ENCODE measurements around the gene ALAS2.
"Not testable (repeated sequence)": the region's sequence is repeated elsewhere in the genome, so short reads cannot be mapped to it uniquely, and the experiment has no call there.

ALAS2 gene

GRCh38 chrX:55006827-55007621, 23.8 kb downstream of the ALAS2 start:
- Histone ChIP-seq H3K4me3 (no peak overlapping the region), H3K27ac (peak overlapping the region in 18 of 21 experiments; percentile 23 to 67 (median 45))

DNA sequence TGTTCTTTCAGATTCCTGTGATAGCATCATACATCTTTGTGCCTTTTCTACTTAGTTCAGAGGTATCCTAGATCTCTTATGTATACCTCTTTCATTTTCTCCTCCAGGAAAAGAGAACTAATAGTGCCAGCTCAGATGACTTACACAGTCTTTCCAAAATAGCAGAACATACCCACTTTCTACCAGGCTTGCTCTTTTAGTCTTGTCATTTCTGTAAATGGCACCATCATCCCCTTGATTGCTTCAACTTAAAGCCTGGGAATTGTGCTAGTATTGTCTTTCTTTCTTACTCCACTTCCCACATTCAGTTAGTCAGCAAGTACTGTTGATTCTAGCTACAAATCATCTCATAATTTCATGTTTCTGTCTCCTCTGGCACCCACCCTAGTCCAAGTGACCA, 25.5 kb downstream of the ALAS2 start:
- Histone ChIP-seq H3K27ac (no peak overlapping the region), H3K4me3 (no peak overlapping the region)

DNA sequence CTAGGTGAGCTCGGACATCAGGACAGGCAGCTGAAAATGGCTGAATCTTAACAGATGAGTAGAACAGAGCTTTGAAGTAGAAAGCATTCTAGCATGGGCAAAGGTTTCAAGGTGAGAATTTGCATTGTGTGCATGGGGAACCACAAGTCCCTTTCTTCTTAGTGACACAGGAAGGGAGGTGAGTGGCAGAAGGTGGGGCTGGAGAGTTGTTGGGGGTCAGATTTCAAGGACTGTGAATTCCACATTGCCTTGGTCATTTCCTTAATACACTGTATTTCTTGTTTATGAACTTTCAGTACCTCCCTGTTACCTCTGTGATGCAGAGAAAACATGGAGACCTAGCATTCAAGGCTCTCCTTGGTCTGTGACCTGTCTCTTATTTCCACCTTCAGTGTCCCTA, 26.5 kb downstream of the ALAS2 start:
- H3K4me3 ChIP-seq, result no peak overlapping the region
- H3K27ac ChIP-seq, result no peak overlapping the region

DNA sequence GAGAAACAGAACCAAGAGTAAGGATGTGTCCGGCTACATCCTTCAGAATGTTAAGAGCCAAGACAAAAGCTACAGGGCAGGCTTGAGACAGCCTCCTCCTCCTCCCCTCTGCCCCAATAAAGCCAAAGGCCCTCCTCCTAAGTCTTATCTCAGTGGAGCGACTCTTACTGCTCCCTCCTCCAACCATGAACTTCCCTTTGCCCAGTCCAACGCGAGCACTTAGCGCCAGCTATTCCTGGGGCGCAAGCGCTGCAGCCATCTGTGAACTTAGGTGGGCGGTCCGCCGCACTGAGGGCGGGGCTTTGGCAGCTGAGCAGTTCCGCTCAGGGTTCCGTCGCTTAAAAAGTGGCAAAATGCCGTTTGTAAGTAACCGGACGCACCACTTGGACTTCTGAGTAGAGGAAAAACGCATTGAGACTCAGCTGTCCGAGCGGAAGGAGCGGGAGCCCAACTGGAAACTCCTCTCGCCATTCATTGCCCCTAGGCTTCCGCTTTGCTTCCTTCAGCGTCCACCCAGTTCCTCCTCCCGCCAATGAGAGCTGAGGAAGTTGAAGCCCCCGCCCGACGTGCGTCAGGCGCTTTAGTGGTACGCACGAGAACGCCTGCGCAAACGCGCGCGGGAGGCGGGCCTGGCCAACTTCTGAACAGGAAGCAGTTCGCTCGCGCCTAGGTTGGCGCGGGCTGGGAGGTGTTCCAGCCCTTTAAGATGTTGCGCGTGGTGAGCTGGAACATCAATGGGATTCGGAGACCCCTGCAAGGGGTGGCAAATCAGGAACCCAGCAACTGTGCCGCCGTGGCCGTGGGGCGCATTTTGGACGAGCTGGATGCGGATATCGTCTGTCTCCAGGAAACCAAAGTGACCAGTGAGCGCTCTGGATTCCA, 30.8 kb downstream of the ALAS2 start, which contains the start of gene APEX2:
APEX2 (plus strand) TSS at position 647 of the 882 bp plus-strand sequence; CDS start at position 707, 60 bp downstream.
- H3K4me3 ChIP-seq, result peak within 1 kb of the TSS; percentile 49 to 60 (median 55)

DNA sequence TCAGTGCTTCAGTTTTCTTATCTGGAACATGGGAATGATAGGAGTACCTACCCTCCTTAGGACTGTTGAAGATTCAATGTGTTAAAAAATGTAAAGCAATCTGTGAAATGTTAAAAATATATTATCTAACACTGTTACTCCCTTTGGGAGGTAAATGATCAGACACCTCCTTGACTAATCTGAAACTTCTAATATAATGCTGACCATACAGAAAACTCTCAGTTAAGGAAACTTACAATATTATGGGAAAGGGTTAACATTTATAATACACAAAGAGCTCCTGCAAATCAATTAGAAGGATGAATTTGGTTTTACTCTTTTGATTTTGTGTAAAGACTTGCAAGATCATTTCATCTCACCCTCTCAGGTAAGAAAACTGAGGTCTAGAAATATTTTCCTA, 35.2 kb downstream of the ALAS2 start:
- no peak overlapping the region for H3K4me3 ChIP-seq
- no peak overlapping the region for H3K27ac ChIP-seq

More for the DNA sequence above, 30.8 kb downstream of the ALAS2 start, which contains the start of gene APEX2:
- peak within 1 kb of the TSS in 20 of 21 experiments; percentile 71 to 94 (median 88) for H3K27ac ChIP-seq

- H3K4me3 ChIP-seq, result no peak overlapping the region
- H3K27ac ChIP-seq, result no peak overlapping the region
Observed at GRCh38 chrX:54994668-54995351, 36.0 kb downstream of the ALAS2 start.

- no peak within 1 kb of the TSS for H3K4me3 ChIP-seq
- no peak within 1 kb of the TSS for H3K27ac ChIP-seq
Observed at GRCh38 chrX:54994099-54994498, 36.7 kb downstream of the ALAS2 start, which contains the start of gene PFKFB1. TSS of gene PFKFB1 (minus strand) at chrX:54994188. CDS start at chrX:54994007, 181 bp downstream.

- H3K4me3 ChIP-seq, result no peak overlapping the region
- no peak overlapping the region for H3K27ac ChIP-seq
Observed at GRCh38 chrX:54992911-54993622, 37.7 kb downstream of the ALAS2 start.

- no peak overlapping the region for H3K27ac ChIP-seq
Observed at GRCh38 chrX:54991706-54992105, 39.1 kb downstream of the ALAS2 start.

DNA sequence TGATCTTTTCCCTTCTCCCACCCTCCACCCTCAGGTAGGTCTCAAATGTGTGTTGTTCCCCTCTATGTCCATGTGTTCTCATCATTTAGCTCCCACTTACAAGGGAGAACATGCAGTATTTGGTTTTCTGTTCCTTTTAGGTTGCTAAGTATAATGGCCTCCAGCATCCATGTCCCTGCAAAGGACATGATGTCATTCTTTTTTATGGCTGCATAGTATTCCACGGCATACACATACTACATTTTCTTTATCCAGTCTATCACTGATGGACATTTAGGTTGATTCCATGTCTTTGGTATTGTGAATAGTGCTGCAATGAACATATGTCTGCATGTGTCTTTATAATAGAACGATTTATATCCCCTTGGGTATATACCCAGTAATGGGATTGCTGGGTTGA, 47.5 kb downstream of the ALAS2 start:
- not testable (repeated sequence) for H3K4me3 ChIP-seq, H3K27ac ChIP-seq

More at GRCh38 chrX:54991706-54992105, 39.1 kb downstream of the ALAS2 start:
- no peak overlapping the region for H3K4me3 ChIP-seq

GRCh38 chrX:54980334-54980733, 50.4 kb downstream of the ALAS2 start:
- Histone ChIP-seq H3K4me3 (no peak overlapping the region), H3K27ac (no peak overlapping the region)

- H3K27ac ChIP-seq, result no peak overlapping the region
Observed at GRCh38 chrX:54979432-54979831, 51.3 kb downstream of the ALAS2 start.

GRCh38 chrX:54978448-54978847, 52.3 kb downstream of the ALAS2 start:
- H3K27ac ChIP-seq, result no peak overlapping the region
- H3K4me3 ChIP-seq, result no peak overlapping the region

More at GRCh38 chrX:54979432-54979831, 51.3 kb downstream of the ALAS2 start:
- no peak overlapping the region for H3K4me3 ChIP-seq

DNA sequence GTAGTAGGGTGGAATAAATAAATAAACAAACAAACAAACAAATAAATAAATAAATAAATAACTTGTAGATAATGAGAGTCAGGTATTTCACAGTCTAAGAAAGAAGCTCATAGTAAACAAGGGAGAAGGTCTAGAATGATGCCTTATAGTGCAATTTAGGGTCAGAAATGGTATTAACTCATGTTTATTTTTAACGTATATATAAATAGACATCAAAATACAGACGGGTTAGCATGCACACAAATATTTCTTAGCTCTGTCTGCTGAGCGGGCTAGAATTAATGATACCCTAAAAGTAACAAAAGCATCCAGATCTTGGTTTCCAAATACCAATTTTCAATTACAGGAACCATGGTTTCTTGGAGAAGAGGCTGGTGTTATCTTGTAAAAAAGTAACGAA, 53.4 kb downstream of the ALAS2 start:
- H3K27ac ChIP-seq, result no peak overlapping the region
- H3K4me3 ChIP-seq, result no peak overlapping the region

GRCh38 chrX:54964766-54965497, 65.8 kb downstream of the ALAS2 start:
- Histone ChIP-seq H3K27ac (no peak overlapping the region), H3K4me3 (no peak overlapping the region)

DNA sequence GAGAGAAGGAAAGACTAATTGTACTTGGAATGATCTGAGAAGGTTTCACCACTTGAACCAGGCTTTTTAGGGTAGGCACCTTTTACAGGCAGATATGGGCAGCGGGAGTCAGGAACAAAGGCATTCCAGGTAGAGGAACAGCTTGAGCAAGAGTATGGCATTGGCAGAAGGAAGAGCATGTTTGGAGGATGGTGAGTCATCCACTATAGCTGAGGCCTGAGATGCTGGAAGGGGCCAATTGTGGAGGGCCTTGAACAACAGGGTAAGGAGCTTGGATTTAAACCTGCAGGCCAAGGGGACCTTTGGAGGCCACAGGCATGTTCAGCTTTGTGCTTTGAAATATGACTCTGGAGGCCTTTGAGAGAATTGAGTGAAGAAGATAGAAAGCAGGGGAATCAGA, 69.0 kb downstream of the ALAS2 start:
- Histone ChIP-seq H3K27ac (no peak overlapping the region), H3K4me3 (no peak overlapping the region)
